C4-2B (cell line): ENCODE data around the gene TARP.
"Not testable (repeated sequence)": the region's sequence is repeated elsewhere in the genome, so short reads cannot be mapped to it uniquely, and the experiment has no call there.

Experiments
- ZFX ChIP-seq: fragments of 450-650 bp; IDR thresholded peaks from 2 replicates; pipeline ENCODE4 v1.6.1; 2017
- TF ChIP-seq, protein P1 (sequence below): fragments of 450-650 bp; conservative IDR thresholded peaks from 2 replicates; pipeline ENCODE4 v1.5.1; 2017; ENCODE audit warnings: mild to moderate bottlenecking

DNA sequence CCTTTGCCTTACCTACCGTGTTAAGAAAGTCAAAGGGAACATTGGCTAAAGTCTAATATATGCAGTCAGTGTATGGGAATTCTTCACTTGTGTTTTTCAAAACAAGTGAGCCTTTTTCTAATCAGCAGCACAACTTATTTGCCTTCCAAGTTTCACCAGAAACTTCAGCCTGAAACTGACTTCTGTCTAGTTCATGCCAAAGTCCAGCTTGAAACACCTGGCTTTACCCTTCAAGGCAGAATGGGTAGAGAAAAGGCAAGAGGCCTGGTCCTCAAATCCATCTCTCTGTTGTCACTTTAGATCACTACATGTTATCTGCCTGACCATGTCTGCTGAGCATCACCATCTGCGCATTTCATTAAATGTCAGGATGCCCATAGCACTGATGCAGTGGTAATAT is 3.0 kb downstream of the TARP start:
- TF ChIP-seq, protein P1, sequence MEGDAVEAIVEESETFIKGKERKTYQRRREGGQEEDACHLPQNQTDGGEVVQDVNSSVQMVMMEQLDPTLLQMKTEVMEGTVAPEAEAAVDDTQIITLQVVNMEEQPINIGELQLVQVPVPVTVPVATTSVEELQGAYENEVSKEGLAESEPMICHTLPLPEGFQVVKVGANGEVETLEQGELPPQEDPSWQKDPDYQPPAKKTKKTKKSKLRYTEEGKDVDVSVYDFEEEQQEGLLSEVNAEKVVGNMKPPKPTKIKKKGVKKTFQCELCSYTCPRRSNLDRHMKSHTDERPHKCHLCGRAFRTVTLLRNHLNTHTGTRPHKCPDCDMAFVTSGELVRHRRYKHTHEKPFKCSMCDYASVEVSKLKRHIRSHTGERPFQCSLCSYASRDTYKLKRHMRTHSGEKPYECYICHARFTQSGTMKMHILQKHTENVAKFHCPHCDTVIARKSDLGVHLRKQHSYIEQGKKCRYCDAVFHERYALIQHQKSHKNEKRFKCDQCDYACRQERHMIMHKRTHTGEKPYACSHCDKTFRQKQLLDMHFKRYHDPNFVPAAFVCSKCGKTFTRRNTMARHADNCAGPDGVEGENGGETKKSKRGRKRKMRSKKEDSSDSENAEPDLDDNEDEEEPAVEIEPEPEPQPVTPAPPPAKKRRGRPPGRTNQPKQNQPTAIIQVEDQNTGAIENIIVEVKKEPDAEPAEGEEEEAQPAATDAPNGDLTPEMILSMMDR = not testable (repeated sequence)
- not testable (repeated sequence) for TF ChIP-seq ZFX
